GM18519 (cell line): Measurements from ENCODE around the gene FGR.

Experiments used
- ATAC-seq: cut with Tn5 transposase; IDR thresholded peaks from one replicate; pipeline ENCODE4 v1.9.1; 2021; ENCODE audit warnings: mild to moderate bottlenecking, moderate library complexity; ENCODE audit not compliant: unreplicated experiment, low FRiP score

FGR gene

DNA sequence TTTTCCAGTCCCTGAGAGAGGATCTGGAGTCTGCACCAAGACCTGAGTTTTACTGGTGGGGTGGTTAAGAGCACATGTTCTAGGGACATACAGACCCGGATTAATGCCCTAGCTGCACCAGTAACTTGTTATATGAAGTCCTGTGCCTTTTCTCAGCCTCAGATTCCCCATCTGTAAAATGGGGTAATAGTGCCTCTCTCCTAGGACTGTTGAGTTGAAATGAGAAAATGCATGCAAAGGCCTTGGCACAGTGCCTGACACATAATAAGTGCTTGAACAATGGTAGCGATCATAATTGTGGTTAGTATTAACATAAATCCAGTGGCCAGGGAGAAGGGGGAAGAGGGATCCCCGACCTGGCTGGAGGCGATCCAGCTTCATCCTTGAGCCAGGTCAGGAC is 43.4 kb downstream of the FGR start:
- no peak for ATAC-seq

DNA sequence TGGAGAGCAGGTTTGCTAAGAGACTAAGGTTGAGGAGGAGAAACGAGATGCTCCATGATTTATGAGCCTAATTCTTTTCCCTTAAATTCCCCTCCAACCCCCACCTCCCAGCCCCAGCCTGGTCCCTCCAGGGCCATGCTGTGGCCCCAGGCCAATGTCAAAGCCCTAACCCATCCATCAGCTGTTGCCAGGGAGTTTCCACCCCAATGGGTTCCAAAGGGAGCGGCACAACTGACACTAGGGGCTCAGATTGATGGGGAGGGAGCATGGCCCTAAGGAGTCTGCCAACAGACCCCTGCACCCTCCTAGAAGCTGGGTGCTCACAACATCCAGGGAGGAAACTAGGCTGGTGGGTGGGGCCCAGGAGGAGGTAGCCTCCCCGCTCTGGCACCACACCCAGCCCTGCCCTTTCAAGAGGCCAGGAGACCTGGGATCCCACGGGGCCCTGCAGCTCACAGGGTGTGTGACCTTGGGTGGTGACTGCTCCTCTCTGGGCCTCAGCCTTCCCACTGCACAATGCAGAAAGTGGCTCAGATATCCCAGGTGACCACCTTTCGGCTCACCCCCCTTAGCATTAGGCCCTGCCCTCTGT is 44.0 kb downstream of the FGR start:
- ATAC-seq: no peak

DNA sequence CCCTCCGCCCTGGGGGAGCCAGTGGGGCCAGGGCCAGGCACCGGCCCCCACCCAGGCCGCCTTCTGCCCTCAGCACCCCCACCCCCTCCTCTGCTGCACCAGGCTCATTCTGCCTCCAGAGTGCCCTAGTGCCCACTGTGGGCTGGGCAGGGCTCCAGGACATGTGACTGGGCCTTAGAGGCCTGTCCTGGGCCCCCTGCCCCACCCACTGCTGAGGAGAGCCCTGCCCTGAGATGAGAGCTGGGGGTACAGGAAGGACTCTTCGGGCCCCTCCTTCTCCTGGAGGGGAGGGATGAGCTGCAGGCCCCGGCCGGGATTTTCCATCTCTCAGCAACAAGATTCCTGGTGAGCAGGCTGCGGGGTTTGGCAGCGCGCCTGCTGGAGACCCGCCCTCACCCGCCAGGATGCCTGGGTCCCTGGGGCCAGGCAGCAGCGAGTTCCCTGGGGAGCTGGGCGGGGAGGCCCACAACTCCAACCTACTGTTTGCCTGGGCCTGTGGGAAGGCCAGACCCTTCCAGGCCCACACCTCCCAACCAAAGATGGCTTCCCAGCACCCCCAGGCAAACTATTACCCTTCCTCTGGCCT is 45.1 kb downstream of the FGR start:
- no peak for ATAC-seq

GRCh38 chr1:27589441-27589840 is 45.5 kb downstream of the FGR start:
- no peak for ATAC-seq

DNA sequence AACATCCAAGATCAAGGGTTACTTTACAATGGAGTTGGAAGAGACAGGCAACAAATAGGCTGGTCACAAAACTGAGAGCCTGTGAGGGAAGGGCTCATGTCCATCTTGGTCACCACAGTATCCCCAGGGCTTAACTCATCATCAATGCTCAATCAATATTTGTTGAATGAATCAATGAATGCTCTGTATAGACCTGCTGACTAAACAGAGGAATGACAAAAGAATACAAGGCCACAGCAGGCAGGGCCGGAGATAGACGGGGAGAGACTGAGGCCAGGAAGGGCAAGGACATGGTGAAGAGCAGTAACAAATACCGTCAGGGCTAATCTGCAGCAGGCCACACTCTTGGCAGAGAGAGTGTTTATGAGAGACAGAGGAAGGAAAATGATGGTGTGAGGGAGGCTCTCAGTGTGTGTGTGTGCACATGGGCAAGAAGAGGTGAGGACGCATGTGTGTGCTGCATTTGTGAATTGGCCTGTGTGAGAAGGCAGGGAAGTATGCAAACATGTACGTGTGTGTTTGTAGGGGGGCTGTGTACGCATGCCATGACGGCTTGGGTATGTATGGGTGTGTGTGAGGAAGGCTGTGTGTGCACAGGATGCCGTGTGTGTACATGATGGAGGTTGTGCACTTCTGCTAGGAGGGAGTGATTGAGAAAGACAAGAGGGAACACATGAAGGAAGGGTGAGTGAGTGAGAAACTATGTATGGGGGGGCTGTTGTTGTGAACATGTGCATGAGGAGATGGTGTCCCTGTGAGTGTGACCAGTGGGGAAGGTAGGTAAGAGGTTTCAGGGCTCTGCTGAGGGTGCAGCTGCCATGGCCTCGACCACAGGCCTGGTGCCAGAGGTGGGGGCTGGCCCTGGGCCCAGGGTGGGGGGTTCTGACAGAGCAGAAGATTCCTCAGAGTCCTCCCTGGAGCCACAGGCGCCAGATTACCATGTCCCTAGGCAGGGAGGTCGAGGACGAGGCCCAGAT is 46.4 kb downstream of the FGR start:
- no peak for ATAC-seq

DNA sequence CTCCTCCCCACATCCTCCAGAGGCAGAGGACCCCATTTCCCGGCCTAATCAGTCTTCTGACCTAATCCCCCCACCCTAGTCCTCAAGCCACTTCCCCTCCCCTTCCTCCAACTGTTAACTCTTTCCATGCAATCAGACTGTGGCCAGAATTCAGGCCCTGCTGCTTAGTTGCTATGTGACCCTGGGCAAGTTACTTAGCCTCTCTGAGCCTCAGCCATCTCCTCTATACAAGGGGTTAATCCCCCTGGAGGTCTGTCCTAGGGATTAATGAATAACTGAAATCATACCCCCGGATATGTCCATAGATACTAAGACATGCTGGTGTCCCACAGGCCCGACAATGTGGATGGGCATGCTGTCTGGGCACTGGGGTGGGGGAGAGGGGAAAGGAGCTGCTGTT is 49.3 kb downstream of the FGR start:
- no peak for ATAC-seq

- ATAC-seq: no peak
These were observed 50.5 kb downstream of the FGR start for GRCh38 chr1:27584453-27584852.

- ATAC-seq: no peak
These were observed 51.5 kb downstream of the FGR start for GRCh38 chr1:27583479-27583878.

- ATAC-seq: no peak
These were observed 53.2 kb downstream of the FGR start for GRCh38 chr1:27581823-27582243.

DNA sequence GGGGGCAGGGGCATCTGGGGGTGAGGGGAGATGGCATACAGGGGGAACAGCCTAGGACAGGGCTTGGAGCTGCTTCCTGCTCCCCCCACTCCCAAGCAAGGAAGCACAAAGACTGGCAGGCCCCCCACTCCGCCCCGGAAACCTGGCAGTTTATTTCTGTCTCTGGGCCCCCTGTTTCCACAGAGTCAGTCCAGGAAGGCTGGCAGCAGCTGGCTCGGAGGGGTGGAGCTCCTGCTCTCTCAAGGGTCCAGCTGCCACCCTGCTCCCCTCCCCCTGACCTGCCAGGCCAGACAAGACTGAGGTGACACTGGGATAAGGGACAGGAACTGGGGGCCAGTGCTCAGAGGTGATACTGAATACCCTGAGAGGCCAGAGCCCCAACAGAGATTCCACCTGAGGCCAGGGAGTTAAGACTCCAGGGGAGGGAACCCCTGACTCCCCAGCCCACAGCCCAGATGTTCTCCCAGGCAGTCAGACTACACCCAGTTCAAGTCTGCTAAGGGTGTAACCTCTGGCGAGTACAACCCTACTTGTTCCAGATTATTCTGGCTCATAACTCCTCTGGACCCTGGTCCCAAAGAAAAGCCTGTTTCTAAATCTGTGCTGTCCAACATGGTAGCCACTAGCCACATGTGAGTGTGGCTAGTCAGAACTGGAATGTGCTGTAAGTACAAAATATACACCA is 57.3 kb downstream of the FGR start:
- no peak for ATAC-seq

DNA sequence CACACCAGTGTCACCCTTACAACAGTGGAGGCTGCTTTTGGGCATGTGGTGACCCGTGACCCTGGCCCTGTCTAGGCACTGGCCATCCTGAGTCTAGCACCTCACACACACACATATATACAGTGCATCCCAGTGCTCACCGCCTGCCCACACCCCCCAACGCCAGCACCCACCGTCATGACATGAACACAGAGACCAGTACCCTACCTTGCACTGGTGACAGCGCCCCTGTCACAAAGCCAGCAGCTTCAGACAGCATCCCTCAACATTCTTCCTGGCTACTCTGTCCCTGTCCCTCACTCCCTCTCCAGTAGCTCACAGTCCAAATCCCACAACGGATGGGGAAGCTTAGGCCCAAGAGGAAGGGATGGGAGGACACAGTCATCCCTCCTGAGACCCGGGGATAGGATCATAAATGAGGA is 58.2 kb downstream of the FGR start:
- ATAC-seq: no peak

GRCh38 chr1:27575840-27576331 is 59.1 kb downstream of the FGR start:
- no peak for ATAC-seq

DNA sequence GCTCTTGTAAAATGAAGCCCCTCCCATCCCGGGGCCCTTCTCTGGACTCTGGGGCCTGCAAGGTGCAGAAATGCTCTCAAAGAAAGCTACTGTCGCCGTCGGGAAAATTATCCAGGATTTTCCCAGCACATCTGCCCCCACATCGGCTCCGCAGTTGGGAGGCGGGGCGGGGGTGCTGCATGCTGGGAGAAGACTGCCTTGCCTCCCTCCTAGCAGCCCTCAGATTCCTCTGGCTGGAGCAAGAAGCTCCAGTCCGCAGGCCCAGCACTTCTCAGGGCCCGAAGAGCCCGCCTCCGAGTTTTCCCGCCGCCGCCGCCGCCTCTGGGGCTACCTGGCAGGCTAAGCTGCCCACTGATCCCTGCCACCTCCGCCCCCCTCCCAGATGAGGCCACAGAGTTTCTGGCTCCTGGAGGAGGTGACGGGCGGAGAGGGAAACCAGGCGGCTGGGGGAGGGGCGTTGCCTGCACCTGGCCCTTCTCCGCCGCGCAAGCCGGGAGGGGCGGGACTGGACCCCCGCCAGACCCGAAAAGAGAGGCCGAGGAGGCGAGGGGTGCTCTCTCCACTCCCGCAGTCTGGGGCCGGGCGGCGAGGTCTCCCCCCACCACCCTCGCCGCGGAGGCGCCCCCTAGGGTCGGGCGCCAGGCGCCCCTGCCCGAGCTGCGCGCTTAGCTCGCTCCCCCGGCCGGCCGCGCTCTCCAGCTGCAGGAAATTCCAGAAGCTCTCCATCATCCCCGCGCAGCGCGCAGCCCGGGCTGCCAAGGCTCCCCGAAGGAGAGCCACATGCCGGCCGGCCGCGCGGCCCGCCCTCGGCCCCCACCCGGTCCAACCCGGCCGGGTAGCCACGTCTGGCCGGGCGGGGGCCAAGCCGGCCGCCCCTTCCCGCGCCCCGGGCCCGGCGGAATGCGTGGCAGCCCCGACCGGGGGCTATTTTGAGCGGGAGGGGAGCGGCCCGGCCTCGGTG is 59.8 kb downstream of the FGR start:
- ATAC-seq: no peak

DNA sequence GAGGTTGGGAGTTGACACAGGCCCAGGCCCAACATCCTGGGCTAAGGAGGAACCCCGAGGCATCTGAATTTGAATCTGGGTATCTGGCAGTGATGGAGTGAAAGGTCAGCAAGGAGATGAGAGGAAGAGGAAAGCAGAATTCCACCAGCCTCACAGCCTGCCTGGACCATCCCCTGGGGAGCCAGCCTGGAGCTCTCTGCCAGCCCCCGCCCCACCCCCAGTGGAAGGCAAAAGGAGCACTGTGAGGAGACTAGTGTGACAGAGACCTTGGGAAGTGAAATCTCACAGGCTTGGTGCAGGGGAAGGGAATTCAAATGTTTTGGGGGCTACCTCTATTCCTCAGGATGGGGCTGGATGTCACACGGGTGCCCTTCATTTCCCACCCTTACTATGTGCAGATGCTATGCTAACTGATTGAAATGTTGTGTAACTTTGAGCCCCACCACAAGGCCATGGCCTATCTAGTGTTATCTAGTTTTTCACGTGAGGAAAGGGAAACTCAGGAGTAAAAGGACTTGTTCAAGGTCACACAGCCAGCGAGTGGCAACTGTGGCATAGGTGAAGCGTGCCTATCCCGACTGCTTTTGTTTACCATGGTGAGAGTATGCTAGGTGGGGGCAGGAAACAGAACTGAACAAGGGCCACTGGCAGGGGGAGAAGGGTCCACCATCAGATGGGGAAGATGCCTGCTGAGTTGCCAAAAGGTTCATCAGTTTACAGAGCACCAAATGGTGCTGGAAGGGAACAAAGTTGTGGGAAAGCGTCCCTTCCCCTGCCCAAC is 60.8 kb downstream of the FGR start:
- ATAC-seq: no peak

DNA sequence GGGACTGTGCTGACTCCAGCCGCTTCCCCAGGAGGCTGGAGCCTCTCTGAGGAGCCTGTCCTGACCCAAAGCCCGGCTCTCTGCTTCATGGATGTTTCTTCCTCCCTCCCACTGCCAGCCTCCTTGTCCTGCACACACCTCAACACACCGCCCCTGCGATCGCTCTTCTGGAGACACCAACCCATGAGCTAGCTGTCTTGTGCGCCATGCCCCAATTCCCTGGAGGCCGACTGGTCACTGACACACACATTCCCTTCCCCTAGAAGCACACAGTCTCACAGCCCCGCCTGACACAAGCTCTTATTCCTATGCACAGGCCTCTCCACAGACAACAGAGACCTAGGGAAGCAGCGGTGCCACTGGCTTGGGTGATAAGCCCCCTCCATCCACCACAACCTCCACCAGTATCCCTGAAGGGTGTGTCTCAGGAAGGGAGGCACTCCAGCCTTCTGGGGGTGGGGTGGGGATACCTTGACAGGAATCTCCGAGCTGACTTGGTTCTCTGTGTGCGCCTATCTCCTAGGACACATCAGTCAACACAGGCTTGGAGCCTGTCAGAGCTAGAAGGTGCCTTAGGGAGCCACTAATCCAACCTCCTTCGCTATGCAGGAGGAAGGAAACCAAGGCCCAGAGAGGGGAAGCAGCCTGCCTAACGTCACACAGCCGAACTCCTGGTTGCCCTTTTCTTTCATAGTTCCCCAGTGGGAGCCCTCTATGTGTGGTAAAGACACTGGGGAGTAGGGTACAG is 62.1 kb downstream of the FGR start:
- no peak for ATAC-seq

DNA sequence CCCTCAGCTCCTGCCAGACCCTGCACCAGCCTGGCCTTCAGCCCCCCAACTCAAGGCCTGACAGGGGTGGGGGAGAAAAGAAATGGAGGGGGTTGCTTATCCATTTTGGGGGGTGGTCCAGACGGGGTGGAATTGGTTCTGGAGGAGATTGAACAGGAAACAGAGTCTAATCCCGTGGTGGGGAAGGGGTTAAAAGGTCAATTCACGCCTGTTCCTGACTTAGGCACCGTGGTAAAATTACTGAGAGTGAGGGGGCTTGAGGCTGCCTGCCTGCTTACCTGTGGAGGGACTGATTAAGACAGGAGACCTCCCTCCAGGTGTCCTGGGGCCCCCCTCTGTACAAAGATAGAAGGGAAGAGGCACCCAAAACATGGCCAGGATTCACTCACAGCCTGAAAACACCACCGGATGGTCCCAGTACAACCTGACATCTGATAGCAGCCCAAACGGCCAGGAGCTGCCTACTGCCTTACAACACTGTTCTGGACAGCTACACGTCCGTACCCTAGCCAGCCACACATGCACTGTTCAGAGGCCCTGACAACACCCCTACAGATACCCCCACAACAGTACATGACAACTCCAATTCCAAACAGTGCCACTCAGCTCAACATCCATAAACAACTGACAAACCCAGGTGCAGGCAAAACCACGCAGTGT is 62.8 kb downstream of the FGR start:
- ATAC-seq: no peak

DNA sequence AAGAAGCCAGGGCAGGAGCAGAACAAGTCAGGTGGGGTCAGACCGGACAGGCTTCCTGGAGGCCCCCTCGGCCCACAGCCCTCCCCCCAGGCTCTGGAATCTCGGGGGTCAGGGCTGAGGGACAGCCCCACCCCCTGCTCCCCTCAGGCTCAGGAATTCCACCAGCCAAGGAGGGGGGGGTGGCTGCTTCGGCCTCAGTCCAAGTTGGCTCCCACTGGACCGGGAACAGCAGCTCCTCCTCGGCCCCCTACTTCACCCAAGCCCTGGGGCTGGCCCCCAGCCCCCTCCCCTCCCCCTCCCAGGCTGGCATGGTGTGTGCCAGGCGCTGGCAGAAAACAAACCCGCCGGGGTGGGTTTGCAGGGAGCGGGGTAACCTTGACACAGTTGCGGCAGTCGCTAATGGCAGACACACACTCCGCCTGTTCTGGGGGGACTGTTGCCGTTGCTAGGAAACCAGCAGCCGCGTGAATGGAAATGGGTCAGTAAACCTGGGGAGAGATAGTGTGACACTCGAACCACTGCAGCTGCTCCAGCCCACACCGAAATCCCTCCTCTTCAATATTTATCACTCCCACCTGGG is 63.5 kb downstream of the FGR start:
- ATAC-seq: no peak
